Stomach (tissue), 9 donors: ENCODE results near the gene MUC15. TPM values are rescaled to one million over a fixed set of nuclear protein-coding genes. Genes with fewer than 3 reads are reported as not detected.

Experiments
- DNase-seq, 2 donors: peaks; one replicate each; pipeline versions ENCODE4 v3.0.0 to v3.0.0-alpha.2; 2013 to 2019
- H3K27ac ChIP-seq, 5 donors: fragments of 200-600 bp in 4 of 5; sonication (generic) in 4 of 5; one replicate each; pipeline ENCODE4 v1.5.1; 2013 to 2019; ENCODE audit warnings: mild to moderate bottlenecking in 1 of 5, moderate library complexity in 1 of 5
- H3K27me3 ChIP-seq, 3 donors: fragments of 200-600 bp; sonication (generic); one replicate each; pipeline ENCODE4 v1.5.1; 2017 to 2019; ENCODE audit warnings: mixed run types in 1 of 3
- H3K36me3 ChIP-seq, 4 donors: fragments of 200-600 bp; sonication (generic); 1 replicate in 3 of 4; 2 replicates in 1 of 4; pipeline ENCODE4 v1.5.1; 2016 to 2019
- H3K4me1 ChIP-seq, 4 donors: fragments of 200-600 bp; sonication (generic); one replicate each; pipeline ENCODE4 v1.5.1; 2016 to 2019
- H3K4me3 ChIP-seq, 4 donors: fragments of 200-600 bp; sonication (generic) in 3 of 4; one replicate each; pipeline ENCODE4 v1.5.1; 2016 to 2019; ENCODE audit warnings: mild to moderate bottlenecking in 1 of 4
- H3K9me3 ChIP-seq, 4 donors: fragments of 200-600 bp; sonication (generic); one replicate each; pipeline ENCODE4 v1.5.1; 2016 to 2019
- CTCF ChIP-seq, 7 experiments: fragments of 450-650 bp in 4 of 7; fragments of 200-600 bp in 3 of 7; sonication (generic) in 3 of 7; IDR thresholded peaks; one replicate each; pipeline ENCODE4 v1.5.1; 2016 to 2019; ENCODE audit warnings: antibody characterized with exemption in 7 of 7, control low read depth in 2 of 7, mild to moderate bottlenecking in 1 of 7
- EP300 ChIP-seq: sonication (generic); formaldehyde crosslinking; IDR thresholded peaks from one replicate; pipeline ENCODE4 v1.6.1; 2017; ENCODE audit warnings: antibody characterized with exemption
- POLR2A ChIP-seq, 4 donors: fragments of 450-650 bp; IDR thresholded peaks; one replicate each; pipeline ENCODE4 v1.6.1; 2016; ENCODE audit warnings: antibody characterized with exemption in 4 of 4, control low read depth in 2 of 4, mild to moderate bottlenecking in 1 of 4, moderate library complexity in 1 of 4
- POLR2AphosphoS5 ChIP-seq, 3 donors: sonication (generic); formaldehyde crosslinking; IDR thresholded peaks; one replicate each; pipeline ENCODE4 v1.6.1; 2016; ENCODE audit warnings: antibody characterized with exemption in 3 of 3
- WGBS, 5 donors: extraction: QIAGEN DNeasy Blood & Tissue Kit in 3 of 5; methylation state at CpG; one replicate each; pipeline versions ENCODE4 v1.1.5 to v1.1.7; 2013 to 2018; 5-methylcytosine and 5-hydroxymethylcytosine counted together
- intact Hi-C: fragments of 100-400 bp; cut with DNase I; formaldehyde crosslinking; loops from one replicate; pipeline ENCODE4 v1.15.1; 2023; ENCODE audit warnings: low total_unique reads
- polyA plus RNA-seq, 3 donors: library from polyadenylated mRNA; stranded (reverse); fragments of 200-250 nt; gene quantifications; one replicate each; pipeline ENCODE4 v1.2.3, GENCODE V29; 2013
- total RNA-seq, 5 donors: library from RNA; depleted of rRNA; stranded (reverse); fragments of >200 nt; gene quantifications; one replicate each; pipeline versions ENCODE4 v1.1.0 to v1.2.3, GENCODE V29; 2014 to 2016
- donor health status: healthy with polysubstance abuse.
- donor health status: Bipolar disorder and iron deficiency.
- donor health status: healthy.

MUC15 gene
- total and polyA plus RNA-seq, 8 donors, result 1.3 to 3.9 TPM; not detected in 6

- WGBS, 5 donors, result 47 to 71% (median 66%) methylated on average over 11 of the region's 11 CpGs
- Histone ChIP-seq H3K9me3 (no peaks in the 10 kb centered on the region), H3K36me3 (no peaks in the 10 kb centered on the region), H3K4me3 (no peak overlapping the region), H3K4me1 (no peaks in the 10 kb centered on the region), H3K27me3 (no peaks in the 10 kb centered on the region), H3K27ac (no peak overlapping the region)
- peak in 1 of 2 donors; percentile 13 for DNase-seq
- intact Hi-C loops, result no loop called here
- TF ChIP-seq EP300 (no peak), POLR2AphosphoS5 (IDR thresholded peaks at IDR 0.05) (no peak), CTCF (IDR thresholded peaks at IDR 0.05) (no peak), POLR2A (IDR thresholded peaks at IDR 0.05) (no peak)
These were observed 823 bp upstream of the MUC15 start for GRCh38 chr11:26572770-26573402.

- H3K4me1 ChIP-seq, result no peaks in the 10 kb centered on the region
These were observed 2.4 kb downstream of the MUC15 start for GRCh38 chr11:26569646-26570045.

GRCh38 chr11:26558190-26558589, 13.9 kb downstream of the MUC15 start:
- 54 to 68% (median 61%) methylated on average over 4 of the region's 4 CpGs for WGBS, 5 donors
- H3K27ac ChIP-seq, result no peak overlapping the region
- no peak for TF ChIP-seq POLR2A (IDR thresholded peaks at IDR 0.05)
- no peak for TF ChIP-seq CTCF (IDR thresholded peaks at IDR 0.05)
- TF ChIP-seq EP300, result no peak
- no peak for TF ChIP-seq POLR2AphosphoS5 (IDR thresholded peaks at IDR 0.05)
- no peaks in the 10 kb centered on the region for H3K27me3 ChIP-seq
- no peaks in the 10 kb centered on the region for H3K36me3 ChIP-seq
- no peak for DNase-seq
- H3K9me3 ChIP-seq, result no peaks in the 10 kb centered on the region
- intact Hi-C loops, result no loop called here
- H3K4me1 ChIP-seq, result no peaks in the 10 kb centered on the region
- H3K4me3 ChIP-seq, result no peak overlapping the region

More at GRCh38 chr11:26569646-26570045, 2.4 kb downstream of the MUC15 start:
- 36 to 67% (median 55%) methylated on average over 2 of the region's 2 CpGs for WGBS, 5 donors
- TF ChIP-seq CTCF (IDR thresholded peaks at IDR 0.05) (no peak), EP300 (no peak), POLR2AphosphoS5 (IDR thresholded peaks at IDR 0.05) (no peak), POLR2A (IDR thresholded peaks at IDR 0.05) (no peak)
- intact Hi-C loops, result no loop called here
- Histone ChIP-seq H3K27me3 (no peaks in the 10 kb centered on the region), H3K9me3 (no peaks in the 10 kb centered on the region), H3K27ac (no peak overlapping the region), H3K4me3 (no peak overlapping the region), H3K36me3 (no peaks in the 10 kb centered on the region)
- DNase-seq, result no peak

- WGBS, 5 donors, result 42 to 68% (median 52%) methylated on average over 3 of the region's 3 CpGs
- Histone ChIP-seq H3K4me1 (no peaks in the 10 kb centered on the region), H3K27ac (no peak overlapping the region), H3K36me3 (no peaks in the 10 kb centered on the region), H3K27me3 (no peaks in the 10 kb centered on the region), H3K4me3 (no peak overlapping the region), H3K9me3 (no peaks in the 10 kb centered on the region)
- no peak for DNase-seq
- intact Hi-C loops, result no loop called here
- no peak for TF ChIP-seq POLR2AphosphoS5 (IDR thresholded peaks at IDR 0.05)
These were observed 14.4 kb downstream of the MUC15 start for GRCh38 chr11:26557666-26558065.

- peak in 1 of 2 donors; percentile 73 for DNase-seq
- no peak for TF ChIP-seq POLR2A (IDR thresholded peaks at IDR 0.05)
- TF ChIP-seq EP300, result no peak
- TF ChIP-seq POLR2AphosphoS5 (IDR thresholded peaks at IDR 0.05), result no peak
- no peak for TF ChIP-seq CTCF (IDR thresholded peaks at IDR 0.05)
- Histone ChIP-seq H3K27me3 (no peaks in the 10 kb centered on the region), H3K9me3 (no peaks in the 10 kb centered on the region), H3K4me1 (no peaks in the 10 kb centered on the region), H3K4me3 (no peak overlapping the region), H3K27ac (no peak overlapping the region), H3K36me3 (no peaks in the 10 kb centered on the region)
- intact Hi-C loops, result no loop called here
- WGBS, 5 donors, result 29 to 70% (median 53%) methylated on average over 1 of the region's 1 CpG
These were observed 15.5 kb downstream of the MUC15 start for GRCh38 chr11:26556582-26556981.
